Measurements from ENCODE around the gene KLHDC7B.
"Not testable (repeated sequence)": the region's sequence is repeated elsewhere in the genome, so short reads cannot be mapped to it uniquely, and the experiment has no call there.

Gene KLHDC7B

DNA sequence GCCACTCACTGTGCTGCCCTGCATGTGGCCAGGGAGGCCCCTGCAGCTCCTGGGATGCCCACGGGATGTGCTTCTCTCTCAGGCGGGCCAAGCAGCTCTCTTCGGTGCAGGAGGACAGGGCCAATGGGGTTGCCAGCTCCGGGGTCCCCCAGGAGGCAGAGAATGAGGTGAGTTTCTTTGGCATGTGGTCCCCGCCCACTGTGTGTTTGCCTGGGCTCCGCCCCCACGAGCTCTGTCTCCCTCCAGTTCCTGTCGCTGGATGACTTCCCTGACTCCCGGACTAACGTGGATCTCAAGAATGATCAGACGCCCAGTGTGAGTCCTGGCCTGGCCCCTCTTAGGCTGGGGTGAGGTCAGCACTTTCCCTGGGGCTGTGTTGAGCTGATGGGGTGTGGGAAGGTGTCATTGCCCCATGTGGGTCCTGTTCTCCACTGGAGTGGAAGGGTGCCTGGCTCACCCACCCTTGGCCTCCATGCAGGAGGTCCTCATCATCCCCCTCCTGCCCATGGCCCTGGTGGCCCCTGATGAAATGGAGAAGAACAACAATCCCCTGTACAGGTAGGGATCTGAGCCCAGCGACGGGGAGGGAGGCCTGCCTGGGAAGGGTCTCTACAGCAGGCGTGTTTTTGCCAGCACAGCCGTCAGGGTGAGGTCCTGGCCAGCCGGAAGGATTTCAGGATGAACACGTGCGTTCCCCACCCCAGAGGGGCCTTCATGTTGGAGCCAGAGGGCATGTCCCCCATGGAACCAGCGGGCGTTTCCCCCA, 28.0 kb upstream of the KLHDC7B start:
- DNase-seq = no peak

- no peak for DNase-seq
Measured at GRCh38 chr22:50518606-50519005, 27.1 kb upstream of the KLHDC7B start.

GRCh38 chr22:50519151-50519550, 26.5 kb upstream of the KLHDC7B start:
- DNase-seq = no peak

- not testable (repeated sequence) for DNase-seq
Measured at GRCh38 chr22:50520184-50520583, 25.5 kb upstream of the KLHDC7B start.

GRCh38 chr22:50520826-50521453, 24.8 kb upstream of the KLHDC7B start:
- no peak for DNase-seq

DNA sequence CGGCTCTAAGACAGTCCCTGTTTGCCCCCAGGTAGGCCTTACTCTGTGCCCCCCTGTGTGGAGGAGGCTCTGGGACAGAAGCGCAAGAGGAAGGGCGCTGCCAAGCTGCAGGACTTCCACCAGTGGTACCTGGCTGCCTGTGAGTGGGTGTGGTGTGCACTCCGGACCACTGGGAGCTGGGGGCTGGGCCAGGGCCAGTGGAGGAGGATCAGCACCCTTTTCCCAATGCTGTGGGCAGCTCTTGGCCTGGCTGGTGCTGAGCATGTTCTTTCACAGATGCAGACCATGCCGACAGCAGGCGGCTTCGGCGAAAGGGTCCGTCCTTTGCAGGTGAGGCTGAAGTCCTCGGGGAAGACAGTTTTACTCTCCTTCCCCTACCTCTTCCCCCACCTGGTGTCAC, 24.0 kb upstream of the KLHDC7B start:
- no peak for DNase-seq

GRCh38 chr22:50522208-50522805, 23.4 kb upstream of the KLHDC7B start:
- DNase-seq = no peak

GRCh38 chr22:50522806-50523438, 22.8 kb upstream of the KLHDC7B start:
- no peak for DNase-seq

- DNase-seq = no peak
Measured at GRCh38 chr22:50523458-50523805, 22.3 kb upstream of the KLHDC7B start.

DNA sequence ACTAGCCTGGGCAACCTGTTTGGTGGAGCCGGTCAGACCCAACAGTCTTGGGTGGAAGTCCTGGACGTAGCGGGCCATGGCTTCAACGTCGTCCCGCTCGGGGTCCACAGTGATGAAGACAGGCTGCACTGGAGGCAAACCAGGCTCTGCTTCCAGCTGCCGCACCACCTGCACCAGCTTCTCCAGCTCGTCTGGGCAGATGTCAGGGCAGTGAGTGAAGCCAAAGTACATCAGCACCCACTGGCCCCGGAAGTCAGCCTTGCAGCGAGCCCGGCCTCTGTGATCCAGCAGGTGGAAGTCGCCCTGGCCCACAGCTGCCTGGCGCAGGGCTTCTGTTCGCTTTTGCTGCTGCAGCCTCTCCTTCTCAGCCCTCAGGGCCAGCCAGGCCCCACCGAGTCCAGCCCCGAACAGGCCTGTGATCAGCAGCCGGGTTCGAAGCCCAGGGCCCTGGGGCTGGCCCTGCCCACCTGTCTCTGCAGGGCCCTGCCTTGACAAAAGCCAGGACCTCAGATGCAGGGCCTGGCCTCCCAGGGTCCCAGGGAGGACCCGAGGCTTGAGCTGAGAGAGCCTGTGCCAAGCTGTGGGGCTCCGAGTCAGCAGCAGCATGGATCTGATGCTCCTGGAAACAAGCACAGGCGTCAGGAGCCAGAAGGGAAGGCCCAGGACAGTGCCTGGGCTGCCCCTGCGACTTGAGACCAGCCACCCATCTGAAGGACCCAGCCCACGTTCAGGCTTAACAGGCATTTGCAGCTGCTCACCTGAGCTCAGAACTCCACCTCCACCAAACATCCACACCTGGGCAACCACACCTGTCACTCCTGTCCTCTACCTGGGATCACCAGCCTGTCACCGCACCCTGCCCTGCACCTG, 21.7 kb upstream of the KLHDC7B start:
- DNase-seq = no peak

- DNase-seq = no peak
Measured at GRCh38 chr22:50524676-50525103, 21.0 kb upstream of the KLHDC7B start.

- DNase-seq = peak; percentile 96
Measured at GRCh38 chr22:50525104-50525857, 20.4 kb upstream of the KLHDC7B start, which contains the start of gene SCO2. Gene SCO2 (minus strand): TSS chr22:50525598. CDS start chr22:50524411, 1,187 bp downstream.

- no peak for DNase-seq
Measured at GRCh38 chr22:50525858-50526107, 19.9 kb upstream of the KLHDC7B start.

GRCh38 chr22:50526108-50526833, 19.4 kb upstream of the KLHDC7B start:
- DNase-seq = peak; percentile 74

DNA sequence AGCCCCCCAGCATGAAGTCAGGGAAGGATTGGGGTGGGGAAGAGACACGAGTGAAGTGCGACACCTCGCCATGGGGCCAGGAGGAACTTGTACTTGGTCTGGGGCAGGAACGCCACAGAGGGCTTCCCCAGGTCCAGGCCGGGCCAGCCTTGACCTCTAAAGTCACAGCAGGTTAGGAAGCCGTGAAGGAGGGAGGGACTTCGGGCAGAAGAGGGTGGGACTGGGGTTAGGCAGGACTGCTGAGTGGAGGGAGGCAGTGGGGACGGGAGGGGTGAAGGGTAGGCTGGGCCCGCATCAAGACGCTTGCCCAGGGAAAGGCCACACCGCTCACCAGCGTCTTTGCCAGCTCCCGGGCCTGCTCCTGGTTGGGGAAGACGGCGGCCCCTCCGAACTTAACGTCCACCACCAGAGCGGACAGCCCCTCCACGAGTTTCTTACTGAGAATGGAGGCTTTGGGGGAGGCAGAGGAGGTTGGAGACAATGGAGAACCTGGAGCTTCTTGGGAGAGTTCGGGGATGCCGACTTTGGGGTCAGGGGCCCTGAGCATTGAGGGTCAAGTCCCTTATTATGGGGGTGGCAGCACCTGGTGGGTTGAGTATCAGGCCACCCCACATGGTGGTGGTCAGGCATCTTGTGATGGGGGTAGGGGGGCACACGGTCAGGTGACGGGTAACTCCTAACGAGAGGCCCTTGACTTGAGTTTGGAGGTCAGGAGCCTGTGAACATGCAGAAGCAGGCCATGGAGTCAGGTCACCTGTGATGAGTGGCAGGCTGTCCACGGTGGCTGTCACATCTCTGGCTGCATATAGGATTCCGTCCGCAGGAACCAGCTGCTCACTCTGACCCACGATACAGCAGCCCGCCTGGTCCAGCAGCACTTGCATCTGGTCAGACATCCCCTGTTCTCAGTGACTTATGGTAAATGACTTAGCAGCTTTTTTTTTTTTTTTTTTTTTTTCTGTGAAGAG, 18.6 kb upstream of the KLHDC7B start:
- no peak for DNase-seq

GRCh38 chr22:50527921-50528681, 17.6 kb upstream of the KLHDC7B start:
- DNase-seq = no peak

GRCh38 chr22:50528682-50529415, 16.9 kb upstream of the KLHDC7B start:
- DNase-seq = no peak

GRCh38 chr22:50529416-50529896, 16.2 kb upstream of the KLHDC7B start:
- no peak for DNase-seq
